Measurements from ENCODE around the gene SENP1. TPM values are rescaled to one million over a fixed set of nuclear protein-coding genes. Genes with fewer than 3 reads are reported as not detected.

SENP1 gene
- total and polyA plus RNA-seq, 2 experiments from 2014 or later: 16.7 to 20.4 TPM

GRCh38 chr12:48015954-48016353, 89.9 kb downstream of the SENP1 start:
- Histone ChIP-seq H3K4me1 (ENCODE audit: low read depth) (no peaks in the 10 kb centered on the region), H3K36me3 (no peaks in the 10 kb centered on the region), H3K4me3 (no peak overlapping the region), H3K27ac (no peak overlapping the region), H3K27me3 (peaks cover 88% of the 10 kb centered on the region), H3K9me3 (ENCODE audit: low read depth) (no peaks in the 10 kb centered on the region)
- TF ChIP-seq CTCF (IDR thresholded peaks at IDR 0.05; ENCODE audit: low read depth, low read length): no peak
- no peak for DNase-seq (ENCODE audit: low read depth in 1 of 2, low spot score in 1 of 2)

- no peaks in the 10 kb centered on the region for H3K9me3 ChIP-seq (ENCODE audit: low read depth)
- TF ChIP-seq CTCF (IDR thresholded peaks at IDR 0.05; ENCODE audit: low read depth, low read length): no peak
Observed at GRCh38 chr12:48015129-48015528, 90.8 kb downstream of the SENP1 start.

GRCh38 chr12:48013287-48013686, 92.6 kb downstream of the SENP1 start:
- no peaks in the 10 kb centered on the region for H3K36me3 ChIP-seq
- H3K27me3 ChIP-seq: peaks cover 88% of the 10 kb centered on the region

More at GRCh38 chr12:48015129-48015528, 90.8 kb downstream of the SENP1 start:
- Histone ChIP-seq H3K27ac (no peak overlapping the region), H3K27me3 (peaks cover 93% of the 10 kb centered on the region), H3K4me3 (no peak overlapping the region), H3K4me1 (ENCODE audit: low read depth) (no peaks in the 10 kb centered on the region), H3K36me3 (no peaks in the 10 kb centered on the region)
- no peak for DNase-seq (ENCODE audit: low read depth in 1 of 2, low spot score in 1 of 2)

GRCh38 chr12:48012070-48012469, 93.8 kb downstream of the SENP1 start:
- no peak for TF ChIP-seq CTCF (IDR thresholded peaks at IDR 0.05; ENCODE audit: low read depth, low read length)
- H3K4me1 ChIP-seq (ENCODE audit: low read depth): peaks cover 5% of the 10 kb centered on the region
- DNase-seq (ENCODE audit: low read depth in 1 of 2, low spot score in 1 of 2): no peak
- H3K27me3 ChIP-seq: peaks cover 82% of the 10 kb centered on the region
- H3K27ac ChIP-seq: no peak overlapping the region
- H3K36me3 ChIP-seq: no peaks in the 10 kb centered on the region
- H3K4me3 ChIP-seq: no peak overlapping the region
- H3K9me3 ChIP-seq (ENCODE audit: low read depth): no peaks in the 10 kb centered on the region

More at GRCh38 chr12:48013287-48013686, 92.6 kb downstream of the SENP1 start:
- H3K4me1 ChIP-seq (ENCODE audit: low read depth): peaks cover 3% of the 10 kb centered on the region
- no peak overlapping the region for H3K27ac ChIP-seq
- DNase-seq (ENCODE audit: low read depth in 1 of 2, low spot score in 1 of 2): no peak
- no peak for TF ChIP-seq CTCF (IDR thresholded peaks at IDR 0.05; ENCODE audit: low read depth, low read length)
- H3K4me3 ChIP-seq: no peak overlapping the region
- H3K9me3 ChIP-seq (ENCODE audit: low read depth): no peaks in the 10 kb centered on the region

GRCh38 chr12:48010366-48010970, 95.4 kb downstream of the SENP1 start:
- no peak for DNase-seq (ENCODE audit: low read depth in 1 of 2, low spot score in 1 of 2)
- no peaks in the 10 kb centered on the region for H3K36me3 ChIP-seq
- no peaks in the 10 kb centered on the region for H3K9me3 ChIP-seq (ENCODE audit: low read depth)
- H3K27ac ChIP-seq: no peak overlapping the region
- peaks cover 81% of the 10 kb centered on the region for H3K27me3 ChIP-seq
- peaks cover 8% of the 10 kb centered on the region for H3K4me1 ChIP-seq (ENCODE audit: low read depth)
- no peak overlapping the region for H3K4me3 ChIP-seq
- no peak for TF ChIP-seq CTCF (IDR thresholded peaks at IDR 0.05; ENCODE audit: low read depth, low read length)

Data from cardiac muscle cell (in vitro differentiated cells and primary cell).